Measurements from ENCODE around the gene TNFRSF14.

GRCh38 chr1:2544093-2544874 is 11.9 kb upstream of the TNFRSF14 start:
- no peak for TF ChIP-seq EZH2phosphoT487 (IDR thresholded peaks at IDR 0.05; ENCODE audit: insufficient read depth, low read depth)
- TF ChIP-seq EZH2 (IDR thresholded peaks at IDR 0.05; ENCODE audit: insufficient read depth, poor library complexity, severe bottlenecking): no peak
